ENCODE measurements around the gene LETM1. TPM values are rescaled to one million over a fixed set of nuclear protein-coding genes. Genes with fewer than 3 reads are reported as not detected.
A peak's percentile ranks its signal among the peaks of the same experiment; 100 is the strongest.

Gene LETM1
- total and polyA plus RNA-seq, 2 of the 13 experiments (the other 11 are each of a cell fraction or from before 2014, with no cell fraction given) = 9.7 to 41.6 TPM

GRCh38 chr4:1777822-1778641 is 77.9 kb downstream of the LETM1 start (continued):
- TF ChIP-seq PLSCR1 (CRISPR knock-in tag; IDR thresholded peaks at IDR 0.05; ENCODE audit: borderline replicate concordance) (no peak), THAP8 (CRISPR knock-in tag; IDR thresholded peaks at IDR 0.05; ENCODE audit: borderline replicate concordance) (no peak), NFATC3 (CRISPR knock-in tag; IDR thresholded peaks at IDR 0.05) (no peak), TCF7L2 (IDR thresholded peaks at IDR 0.05; ENCODE audit: low read depth, low read length) (no peak), SIX4 (CRISPR knock-in tag; IDR thresholded peaks at IDR 0.05) (0 out of 2 replicates have a peak, but pooled peaks have one; percentile 13), ZSCAN9 (CRISPR knock-in tag; IDR thresholded peaks at IDR 0.05; ENCODE audit: borderline replicate concordance) (no peak), ZFP91 (CRISPR knock-in tag; IDR thresholded peaks at IDR 0.05; ENCODE audit: borderline replicate concordance) (no peak), SATB2 (CRISPR knock-in tag; IDR thresholded peaks at IDR 0.05) (no peak), RFX3 (CRISPR knock-in tag; IDR thresholded peaks at IDR 0.05) (no peak), KDM3A (CRISPR knock-in tag; IDR thresholded peaks at IDR 0.05; ENCODE audit: low read depth) (peak; percentile 65; the same call in 1 of the 2 replicates), ZSCAN12 (CRISPR knock-in tag; IDR thresholded peaks at IDR 0.05) (0 out of 2 replicates have a peak, but pooled peaks have one; percentile 79), KDM2A (CRISPR knock-in tag; IDR thresholded peaks at IDR 0.05; ENCODE audit: borderline replicate concordance, low read depth) (peak; percentile 43; the same call in 1 of the 2 replicates), FOXA1 (IDR thresholded peaks at IDR 0.05) (no peak), FOXA1 (CRISPR knock-in tag; IDR thresholded peaks at IDR 0.05) (no peak), HOXD1 (CRISPR knock-in tag; IDR thresholded peaks at IDR 0.05) (0 out of 2 replicates have a peak, but pooled peaks have one; percentile 61), SALL2 (CRISPR knock-in tag; IDR thresholded peaks at IDR 0.05) (no peak), ZGPAT (CRISPR knock-in tag; IDR thresholded peaks at IDR 0.05) (peak; percentile 46; the same call in 1 of the 2 replicates), PBX3 (CRISPR knock-in tag; IDR thresholded peaks at IDR 0.05; ENCODE audit: borderline replicate concordance) (no peak), SP1 (IDR thresholded peaks at IDR 0.05) (no peak), SP1 (CRISPR knock-in tag; IDR thresholded peaks at IDR 0.05) (peak; percentile 35; the same call in 1 of the 2 replicates)
